SK-N-MC (cell line): Measurements from ENCODE around the gene ERG.

Experiments used
- EZH2 ChIP-seq: fragments of 200-600 bp; sonication (generic); IDR thresholded peaks from one replicate; pipeline ENCODE4 v1.6.1; 2017; ENCODE audit warnings: antibody characterized with exemption
- POLR2AphosphoS5 ChIP-seq: IDR thresholded peaks from 2 replicates; pipeline ENCODE4 v1.6.1; 2012; ENCODE audit warnings: mild to moderate bottlenecking, low read depth, low read length, borderline replicate concordance

DNA sequence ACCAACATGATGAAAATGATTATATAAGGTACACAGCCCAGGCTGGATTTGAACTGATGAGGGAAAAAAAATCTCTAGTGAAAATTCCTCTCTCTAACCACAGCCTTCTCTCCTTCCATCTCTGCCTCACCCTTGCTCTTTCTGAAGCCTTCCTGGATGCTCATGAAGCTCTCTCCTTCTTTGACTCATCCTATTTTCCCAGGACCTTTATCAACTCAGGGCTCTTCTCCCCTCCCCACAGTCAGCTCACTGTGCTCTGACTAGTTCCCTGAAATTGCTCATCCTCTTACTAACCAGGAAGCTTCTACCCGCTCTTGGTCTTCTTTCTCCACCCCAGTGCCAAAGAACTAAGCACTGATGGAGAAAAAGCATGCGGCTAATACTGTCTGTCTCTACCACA is 46.4 kb upstream of the ERG start:
- TF ChIP-seq POLR2AphosphoS5: no peak
- no peak for TF ChIP-seq EZH2
